ENCODE results near the gene DCAF17. TPM values are rescaled to one million over a fixed set of nuclear protein-coding genes. Genes with fewer than 3 reads are reported as not detected.

DCAF17 gene
- total RNA-seq, 2 experiments from 2014 or later = 13.0 to 14.3 TPM

- H3K4me1 ChIP-seq (ENCODE audit: insufficient read depth, low read length) = no peaks in the 10 kb centered on the region
- H3K9me3 ChIP-seq (ENCODE audit: control insufficient read depth in 1 of 2, insufficient read depth in 1 of 2, low read length in 2 of 2) = no peaks in the 10 kb centered on the region
- ATAC-seq (ENCODE audit: poor library complexity) (no peak), DNase-seq (no peak)
- Mint-ChIP-seq H3K27ac (no peak overlapping the region), H3K9me3 (no peaks in the 10 kb centered on the region), H3K27me3 (peaks cover 24% of the 10 kb centered on the region), H3K4me3 (no peak overlapping the region), H3K4me1 (ENCODE audit: low read depth) (no peaks in the 10 kb centered on the region), H3K36me3 (ENCODE audit: low read depth) (no peaks in the 10 kb centered on the region)
- POLR2A ChIA-PET = no interaction called here
- no peak for TF ChIP-seq CTCF (IDR thresholded peaks at IDR 0.05)
- H3K27me3 ChIP-seq (ENCODE audit: control insufficient read depth in 1 of 2, insufficient read depth in 2 of 2, low read length in 2 of 2) = peaks cover 0 to 5% of the 10 kb centered on the region in 2 experiments
- CTCF ChIA-PET = no interaction called here
- no peaks in the 10 kb centered on the region for H3K36me3 ChIP-seq (ENCODE audit: insufficient read depth, low read length)
- H3K4me3 ChIP-seq (ENCODE audit: low read length) = no peak overlapping the region
- intact Hi-C loops (cut with DNase I, micrococcal nuclease) = no loop called here
- H3K27ac ChIP-seq (ENCODE audit: low read depth in 1 of 2, low read length in 2 of 2) = no peak overlapping the region
These were observed 81.8 kb downstream of the DCAF17 start for GRCh38 chr2:171515672-171516298.

- Mint-ChIP-seq H3K4me3 (no peak overlapping the region), H3K27me3 (peaks cover 34% of the 10 kb centered on the region), H3K27ac (no peak overlapping the region), H3K9me3 (no peaks in the 10 kb centered on the region), H3K4me1 (ENCODE audit: low read depth) (peaks cover 2% of the 10 kb centered on the region), H3K36me3 (ENCODE audit: low read depth) (no peaks in the 10 kb centered on the region)
- H3K4me1 ChIP-seq (ENCODE audit: insufficient read depth, low read length) = peaks cover under 1% of the 10 kb centered on the region
- TF ChIP-seq CTCF (IDR thresholded peaks at IDR 0.05) = no peak
- ATAC-seq (ENCODE audit: poor library complexity) (no peak), DNase-seq (no peak)
- ChIA-PET POLR2A (no interaction called here), CTCF (interaction anchor here (1.0 kb wide), 1 partner anchor 230 kb away, joined by 4 read pairs; no protein-coding TSS in a partner anchor)
- no peaks in the 10 kb centered on the region for H3K36me3 ChIP-seq (ENCODE audit: insufficient read depth, low read length)
- intact Hi-C loops (cut with DNase I, micrococcal nuclease) = no loop called here
- no peaks in the 10 kb centered on the region for H3K9me3 ChIP-seq (ENCODE audit: control insufficient read depth in 1 of 2, insufficient read depth in 1 of 2, low read length in 2 of 2)
- no peak overlapping the region for H3K27ac ChIP-seq (ENCODE audit: low read depth in 1 of 2, low read length in 2 of 2)
- H3K4me3 ChIP-seq (ENCODE audit: low read length) = no peak overlapping the region
- H3K27me3 ChIP-seq (ENCODE audit: control insufficient read depth in 1 of 2, insufficient read depth in 2 of 2, low read length in 2 of 2) = peaks cover 4 to 15% of the 10 kb centered on the region in 2 experiments
These were observed 82.8 kb downstream of the DCAF17 start for GRCh38 chr2:171516793-171517192.

GRCh38 chr2:171520471-171520870 lies 86.4 kb downstream of the DCAF17 start:
- peaks cover 23% of the 10 kb centered on the region for H3K4me1 ChIP-seq (ENCODE audit: insufficient read depth, low read length)
- H3K27ac ChIP-seq (ENCODE audit: low read depth in 1 of 2, low read length in 2 of 2) = no peak overlapping the region
- POLR2A ChIA-PET = no interaction called here
- CTCF ChIA-PET = no interaction called here
- Mint-ChIP-seq H3K4me1 (ENCODE audit: low read depth) (peaks cover 9% of the 10 kb centered on the region), H3K27ac (no peak overlapping the region), H3K27me3 (peaks cover 62% of the 10 kb centered on the region), H3K36me3 (ENCODE audit: low read depth) (no peaks in the 10 kb centered on the region), H3K9me3 (no peaks in the 10 kb centered on the region), H3K4me3 (no peak overlapping the region)
- H3K4me3 ChIP-seq (ENCODE audit: low read length) = no peak overlapping the region
- H3K9me3 ChIP-seq (ENCODE audit: control insufficient read depth in 1 of 2, insufficient read depth in 1 of 2, low read length in 2 of 2) = peaks cover 0 to 14% of the 10 kb centered on the region in 2 experiments
- DNase-seq (no peak), ATAC-seq (ENCODE audit: poor library complexity) (no peak)
- intact Hi-C loops (cut with DNase I, micrococcal nuclease) = no loop called here
- H3K36me3 ChIP-seq (ENCODE audit: insufficient read depth, low read length) = no peaks in the 10 kb centered on the region
- no peak for TF ChIP-seq CTCF (IDR thresholded peaks at IDR 0.05)
- H3K27me3 ChIP-seq (ENCODE audit: control insufficient read depth in 1 of 2, insufficient read depth in 2 of 2, low read length in 2 of 2) = peaks cover 21 to 36% of the 10 kb centered on the region in 2 experiments

Data from CD4-positive, alpha-beta T cell (primary cell).